GM12878 (cell line): ENCODE measurements around the gene PHF2. TPM values are rescaled to one million over a fixed set of nuclear protein-coding genes. Genes with fewer than 3 reads are reported as not detected.

Experiments used
- ATAC-seq: fragments of 200-7000 bp; cut with Tn5 transposase; 3 replicates; pipeline ENCODE4 v1.9.1; 2020; ENCODE audit warnings: mild to moderate bottlenecking, moderate library complexity
- BruUV-seq: library from RNA; stranded (reverse); fragments of 400-500 nt; replicated peaks from 2 replicates; lab custom pipeline; 2021; lab: Mats Ljungman, UMichigan
- CTCF ChIA-PET: fragments of 300-600 bp; sonication (Branson Sonifier 250); formaldehyde crosslinking; extraction: SDS; loops from one replicate; lab custom pipeline; 2021; ENCODE audit warnings: inconsistent platforms; lab: Yijun Ruan, JAX
- POLR2A ChIA-PET: fragments of 350-600 bp; formaldehyde crosslinking; extraction: SDS; loops from one replicate; lab custom pipeline; 2021; ENCODE audit warnings: inconsistent platforms; lab: Charles Lee
- RAD21 ChIA-PET: fragments of 300-600 bp; sonication (Branson Sonifier 250); formaldehyde crosslinking; loops from one replicate; lab custom pipeline; 2023; ENCODE audit warnings: antibody characterized with exemption; ENCODE audit not compliant: unreplicated experiment; lab: Charles Lee
- SMC1A ChIA-PET: fragments of 300-600 bp; sonication (Branson Sonifier 250); formaldehyde crosslinking; loops from one replicate; lab custom pipeline; 2023; ENCODE audit not compliant: unreplicated experiment, uncharacterized antibody; lab: Charles Lee
- DNase-seq: peaks from one replicate; pipeline ENCODE4 v3.0.0-alpha.2; 2011; ENCODE audit warnings: low read depth, low spot score
- FAIRE-seq: peaks from 3 replicates; lab custom pipeline; 2011; peaks lifted over from hg19 to GRCh38; lab: Jason Lieb, UNC
- H2AFZ ChIP-seq: 2 replicates; pipeline ENCODE4 v1.6.0; 2011; ENCODE audit warnings: low read depth, low read length, control low read depth; ENCODE audit not compliant: control insufficient read depth
- H3K27ac ChIP-seq: 2 replicates; pipeline ENCODE4 v1.5.1; 2011; ENCODE audit warnings: control low read depth; ENCODE audit not compliant: control insufficient read depth, insufficient read depth
- H3K27me3 ChIP-seq, 2 experiments: replicated peaks in 1 of 2; 2 replicates each; pipeline versions ENCODE4 v1.6.0 to v1.6.1; 2011; ENCODE audit warnings: low read length in 1 of 2; ENCODE audit not compliant: control insufficient read depth in 2 of 2, insufficient read depth in 2 of 2
- H3K36me3 ChIP-seq, 2 experiments: 2 replicates each; pipeline ENCODE4 v1.5.1; 2011; ENCODE audit warnings: low read length in 1 of 2; ENCODE audit not compliant: control insufficient read depth in 2 of 2, insufficient read depth in 2 of 2
- H3K4me1 ChIP-seq: 2 replicates; pipeline ENCODE4 v1.6.1; 2011; ENCODE audit warnings: mild to moderate bottlenecking, low read length, moderate library complexity, mixed read lengths; ENCODE audit not compliant: control insufficient read depth, insufficient read depth
- H3K4me2 ChIP-seq: 2 replicates; pipeline ENCODE4 v1.6.0; 2011; ENCODE audit warnings: control low read depth; ENCODE audit not compliant: control insufficient read depth, insufficient read depth
- H3K4me3 ChIP-seq: fragments of 200-600 bp; sonication (generic); 2 replicates; pipeline ENCODE4 v1.5.1; 2016
- H3K79me2 ChIP-seq: 2 replicates; pipeline ENCODE4 v1.6.0; 2011; ENCODE audit warnings: low read length; ENCODE audit not compliant: control insufficient read depth, insufficient read depth
- H3K9ac ChIP-seq: 2 replicates; pipeline ENCODE4 v1.8.0; 2011; ENCODE audit warnings: low read length, control low read depth, mixed read lengths; ENCODE audit not compliant: control insufficient read depth, insufficient read depth
- H3K9me3 ChIP-seq: replicated peaks from 3 replicates; pipeline ENCODE4 v1.5.1; 2011; ENCODE audit warnings: mild to moderate bottlenecking, low read length; ENCODE audit not compliant: control insufficient read depth, insufficient read depth
- H4K20me1 ChIP-seq: 2 replicates; pipeline ENCODE4 v1.6.0; 2011; ENCODE audit not compliant: control insufficient read depth, insufficient read depth
- CBFB ChIP-seq: IDR thresholded peaks from 2 replicates; pipeline ENCODE4 v1.6.1; 2016; ENCODE audit warnings: antibody characterized with exemption, low read depth
- CEBPB ChIP-seq, 2 experiments: fragments of 150-350 bp in 1 of 2; IDR thresholded peaks; 2 replicates each; pipeline ENCODE4 v1.6.1; 2012 to 2014; ENCODE audit warnings: low read depth in 2 of 2, low read length in 2 of 2, borderline replicate concordance in 1 of 2, inconsistent platforms in 1 of 2
- EED ChIP-seq: sonication (generic); IDR thresholded peaks from 2 replicates; pipeline ENCODE4 v1.6.1; 2016; ENCODE audit warnings: antibody characterized with exemption, low read depth
- EZH2 ChIP-seq: IDR thresholded peaks from 2 replicates; pipeline ENCODE4 v1.6.1; 2012; ENCODE audit warnings: low read depth, mild to moderate bottlenecking, control low read depth, inconsistent platforms, low read length, borderline replicate concordance; ENCODE audit not compliant: control insufficient read depth
- IRF4 ChIP-seq: IDR thresholded peaks from 2 replicates; pipeline ENCODE4 v1.6.1; 2011; ENCODE audit warnings: low read depth, low read length
- KDM1A ChIP-seq: fragments of 200-600 bp; sonication (generic); IDR thresholded peaks from 2 replicates; pipeline ENCODE4 v1.6.1; 2016; ENCODE audit warnings: borderline replicate concordance
- LARP7 ChIP-seq: fragments of 450-650 bp; IDR thresholded peaks from 2 replicates; pipeline ENCODE4 v1.6.1; 2017; ENCODE audit warnings: mild to moderate bottlenecking
- RAD21 ChIP-seq: IDR thresholded peaks from 2 replicates; pipeline ENCODE4 v1.6.1; 2011; ENCODE audit warnings: mild to moderate bottlenecking, low read depth, low read length, moderate library complexity; ENCODE audit not compliant: insufficient read depth
- RBBP5 ChIP-seq: fragments of 200-600 bp; sonication (generic); conservative IDR thresholded peaks from 2 replicates; pipeline ENCODE4 v1.6.1; 2016
- RUNX3 ChIP-seq: IDR thresholded peaks from 2 replicates; pipeline ENCODE4 v1.6.1; 2012; ENCODE audit warnings: low read length, inconsistent platforms
- SRF ChIP-seq, 2 experiments: IDR thresholded peaks; 2 replicates each; pipeline ENCODE4 v1.6.1; 2011; ENCODE audit warnings: low read depth in 2 of 2, low read length in 2 of 2, mild to moderate bottlenecking in 1 of 2, moderate library complexity in 1 of 2
- WRNIP1 ChIP-seq: IDR thresholded peaks from 2 replicates; pipeline ENCODE4 v1.6.1; 2011; ENCODE audit warnings: low read depth, low read length, improper control_type of control experiment, borderline replicate concordance
- YY1 ChIP-seq: IDR thresholded peaks from 2 replicates; pipeline ENCODE4 v1.6.1; 2011; ENCODE audit warnings: low read depth, mild to moderate bottlenecking, low read length
- ZBTB33 ChIP-seq: fragments of 450-650 bp; IDR thresholded peaks from 2 replicates; pipeline ENCODE4 v1.6.1; 2017; ENCODE audit warnings: mild to moderate bottlenecking
- ZZZ3 ChIP-seq: IDR thresholded peaks from 2 replicates; pipeline ENCODE4 v1.6.1; 2011; ENCODE audit warnings: low read depth; ENCODE audit not compliant: control insufficient read depth, insufficient read length
- WGBS: methylation state at CpG from one replicate; pipeline ENCODE4 v1.1.6; 2016; ENCODE audit warnings: low lambda C conversion rate; ENCODE audit not compliant: insufficient replicate concordance, insufficient coverage; ENCODE audit errors: missing lambda C conversion rate; 5-methylcytosine and 5-hydroxymethylcytosine counted together
- in situ Hi-C: fragments of 300-500 bp; cut with MboI; formaldehyde crosslinking; loops from 9 replicates; pipeline ENCODE4 v1.14.3; 2018; ENCODE audit warnings: mixed read lengths
- intact Hi-C: fragments of 100-400 bp; cut with micrococcal nuclease; formaldehyde crosslinking; loops from one replicate; pipeline ENCODE4 v1.14.2; 2022; ENCODE audit not compliant: unreplicated experiment
- polyA plus RNA-seq, 11 experiments: library from polyadenylated mRNA; depleted of rRNA in 4 of 11; unstranded in 6 of 11; stranded (reverse) in 5 of 11; fragments of >200 nt; fragmentation: Nextera tagmentation in 4 of 11; fragmentation: Illumina TruSeq in 1 of 11; extraction: Ambion mirVana in 4 of 11; extraction: Trizol in 1 of 11; gene quantifications; 1 replicate in 1 of 11; 2 replicates in 10 of 11; pipeline versions ENCODE4 v1.2.1 to v1.2.3, GENCODE V29; 2011 to 2016; ENCODE audit warnings: inconsistent platforms in 2 of 11, missing spikeins in 2 of 11, low read depth in 1 of 11
- total RNA-seq, 4 experiments: library from RNA; depleted of rRNA in 3 of 4; stranded (reverse); fragments of >200 nt in 3 of 4; fragmentation: Illumina TruSeq in 1 of 4; extraction: Trizol in 1 of 4; gene quantifications; 2 replicates each; pipeline versions ENCODE4 v1.2.1 to v1.2.3, GENCODE V29; 2013 to 2021

PHF2 gene
- total and polyA plus RNA-seq, 10 of the 15 experiments (the other 5 are each of a cell fraction or from before 2014, with no cell fraction given), result 0.34 to 13.3 (median 5.5) TPM

GRCh38 chr9:93637886-93638285 is 61.5 kb downstream of the PHF2 start:
- no peak overlapping the region for H3K27ac ChIP-seq
- ChIA-PET RAD21 (no interaction called here), CTCF (interaction anchor here (0.6 kb wide), 1 partner anchor 343 kb away, joined by 3 read pairs; no protein-coding TSS in a partner anchor), POLR2A (no interaction called here)
- no peaks in the 10 kb centered on the region for H3K27me3 ChIP-seq
- no peaks in the 10 kb centered on the region for H4K20me1 ChIP-seq
- no TSS peak for BruUV-seq
- peaks cover 0 to 3% of the 10 kb centered on the region in 2 experiments; a peak in 2 of 4 replicates for H3K36me3 ChIP-seq
- intact Hi-C loops, result no loop called here
- in situ Hi-C loops, result no loop called here
- no peak for DNase-seq
- 96% methylated on average over 3 of the region's 3 CpGs for WGBS
- no peaks in the 10 kb centered on the region for H3K4me1 ChIP-seq
- TF ChIP-seq RAD21, result no peak
- TF ChIP-seq SRF (IDR thresholded peaks at IDR 0.05; ENCODE audit: low read depth in 2 of 2, low read length in 2 of 2), result no peak
- no peak for TF ChIP-seq WRNIP1
- no peak for TF ChIP-seq LARP7
- TF ChIP-seq RUNX3, result no peak
- TF ChIP-seq KDM1A, result no peak
- TF ChIP-seq EED, result no peak
- no peak for TF ChIP-seq EZH2
- TF ChIP-seq IRF4, result no peak
- no peak for TF ChIP-seq YY1
- no peak for TF ChIP-seq RBBP5
- TF ChIP-seq ZZZ3, result no peak
- no peak for TF ChIP-seq CBFB
- no peak for TF ChIP-seq ZBTB33
- TF ChIP-seq CEBPB (IDR thresholded peaks at IDR 0.05; ENCODE audit: borderline replicate concordance in 1 of 2, low read depth in 2 of 2, low read length in 2 of 2), result no peak
- TF ChIP-seq, all 136 proteins: peak for 0
- SMC1A ChIA-PET, result no interaction called here
- Histone ChIP-seq H3K79me2 (no peaks in the 10 kb centered on the region), H3K9ac (no peak overlapping the region), H3K4me3 (no peak overlapping the region), H3K4me2 (no peak overlapping the region), H3K9me3 (no peaks in the 10 kb centered on the region; the same call in 2 of the 3 replicates), H2AFZ (no peak overlapping the region)
- FAIRE-seq, result no peak
- no peak for ATAC-seq
